NT2/D1 (cell line): Measurements from ENCODE around the gene RASGRF2.

Experiments used
- SUZ12 ChIP-seq: IDR thresholded peaks from 2 replicates; pipeline ENCODE4 v1.6.1; 2011; ENCODE audit not compliant: insufficient read length, insufficient read depth; ENCODE audit errors: extremely low read depth
- YY1 ChIP-seq: IDR thresholded peaks from 2 replicates; pipeline ENCODE4 v1.6.1; 2011; ENCODE audit not compliant: insufficient read length, insufficient read depth
- ZNF274 ChIP-seq: IDR thresholded peaks from 2 replicates; pipeline ENCODE4 v1.6.1; 2011; ENCODE audit warnings: mild to moderate bottlenecking, low read depth, low read length

DNA sequence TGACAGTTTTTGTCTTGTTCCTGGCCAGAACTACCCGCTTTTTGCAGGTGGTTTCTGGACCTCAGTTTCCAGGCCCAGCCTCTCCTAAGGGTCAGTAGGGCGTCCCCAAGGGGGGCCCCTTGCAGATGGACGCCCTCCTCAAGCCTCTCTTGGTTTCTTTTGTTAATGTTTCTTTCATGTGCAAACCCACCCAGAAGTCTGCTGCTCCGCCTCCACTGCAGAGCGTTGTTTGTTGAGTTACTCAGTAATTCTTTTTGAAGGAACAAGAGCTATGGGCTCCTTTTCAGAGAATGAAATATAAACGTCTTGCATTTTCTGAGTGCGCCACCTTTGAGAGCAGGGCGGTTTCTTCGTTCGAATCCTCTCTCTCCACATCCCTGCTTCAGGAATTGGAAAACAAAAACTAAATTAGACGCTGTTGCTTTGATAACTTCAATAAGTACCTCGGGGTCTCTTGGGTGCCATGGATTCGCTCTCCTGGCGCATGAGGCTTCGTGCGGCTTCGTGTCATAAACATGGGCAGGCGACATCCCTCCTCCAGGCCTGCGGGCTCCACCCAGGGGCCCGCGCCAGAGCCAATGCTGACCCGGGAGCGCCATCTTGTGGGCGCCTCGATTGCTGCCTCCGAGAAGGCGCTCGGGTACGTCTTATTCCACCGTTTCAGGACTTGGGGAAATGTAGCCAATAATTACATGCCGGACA, 234.6 kb downstream of the RASGRF2 start:
- TF ChIP-seq YY1: no peak
- no peak for TF ChIP-seq ZNF274
- no peak for TF ChIP-seq SUZ12
